SKM-1 treated with dmso at 0.1 percent for 144 hours (cell line): ENCODE measurements around the gene ITGB3.
"Not testable (repeated sequence)": the region's sequence is repeated elsewhere in the genome, so short reads cannot be mapped to it uniquely, and the experiment has no call there.

Experiments
- DNase-seq: peaks from one replicate; lab custom pipeline; 2025; ENCODE audit not compliant: unreplicated experiment; lab: John Stamatoyannopoulos, UW

Gene ITGB3

GRCh38 chr17:47253541-47254402 lies at the start of gene ITGB3:
Gene ITGB3 (plus strand): TSS chr17:47253827. CDS start chr17:47253862, 35 bp downstream.
- DNase-seq: peak; percentile 55

GRCh38 chr17:47203984-47204721 lies 49.5 kb upstream of the ITGB3 start:
- DNase-seq: no peak

- DNase-seq: peak; percentile 20
Observed at GRCh38 chr17:47204722-47205418, 48.8 kb upstream of the ITGB3 start.

GRCh38 chr17:47205419-47205963 lies 48.1 kb upstream of the ITGB3 start:
- no peak for DNase-seq

GRCh38 chr17:47207143-47208067 lies 46.2 kb upstream of the ITGB3 start:
- no peak for DNase-seq

GRCh38 chr17:47208744-47209488 lies 44.7 kb upstream of the ITGB3 start, which contains the start of gene MYL4:
Gene MYL4 (plus strand): TSS chr17:47209348. CDS start chr17:47209423, 75 bp downstream.
- DNase-seq: no peak

- DNase-seq: no peak
Observed at GRCh38 chr17:47209499-47209898, 44.1 kb upstream of the ITGB3 start.

GRCh38 chr17:47210105-47210504 lies 43.5 kb upstream of the ITGB3 start:
- DNase-seq: no peak

- DNase-seq: no peak
Observed at GRCh38 chr17:47210779-47211178, 42.8 kb upstream of the ITGB3 start.

- no peak for DNase-seq
Observed at GRCh38 chr17:47212458-47212857, 41.2 kb upstream of the ITGB3 start.

- no peak for DNase-seq
Observed at GRCh38 chr17:47213540-47213939, 40.1 kb upstream of the ITGB3 start.

GRCh38 chr17:47214931-47215330 lies 38.7 kb upstream of the ITGB3 start:
- no peak for DNase-seq

GRCh38 chr17:47216821-47217220 lies 36.8 kb upstream of the ITGB3 start:
- not testable (repeated sequence) for DNase-seq

GRCh38 chr17:47217279-47217678 lies 36.3 kb upstream of the ITGB3 start:
- DNase-seq: not testable (repeated sequence)

GRCh38 chr17:47218896-47219430 lies 34.7 kb upstream of the ITGB3 start:
- no peak for DNase-seq

GRCh38 chr17:47219621-47220475 lies 33.8 kb upstream of the ITGB3 start:
- DNase-seq: no peak

GRCh38 chr17:47220531-47220999 lies 33.1 kb upstream of the ITGB3 start:
- DNase-seq: no peak

- DNase-seq: no peak
Observed at GRCh38 chr17:47221154-47221553, 32.5 kb upstream of the ITGB3 start.
